HG02763 (cell line): ENCODE results near the gene FANCI.

Experiments used
- ATAC-seq: cut with Tn5 transposase; IDR thresholded peaks from one replicate; pipeline ENCODE4 v1.9.1; 2021; ENCODE audit warnings: mild to moderate bottlenecking, moderate library complexity; ENCODE audit not compliant: unreplicated experiment

The FANCI gene

GRCh38 chr15:89359471-89360293, 115.9 kb downstream of the FANCI start:
- ATAC-seq: no peak

- ATAC-seq: no peak
Observed at GRCh38 chr15:89360294-89360971, 116.7 kb downstream of the FANCI start.

- no peak for ATAC-seq
Observed at GRCh38 chr15:89361451-89362202, 117.8 kb downstream of the FANCI start.

- no peak for ATAC-seq
Observed at GRCh38 chr15:89362203-89363101, 118.7 kb downstream of the FANCI start.

GRCh38 chr15:89363133-89363532, 119.4 kb downstream of the FANCI start:
- ATAC-seq: no peak

GRCh38 chr15:89363770-89364169, 120.0 kb downstream of the FANCI start:
- no peak for ATAC-seq

- no peak for ATAC-seq
Observed at GRCh38 chr15:89364341-89364740, 120.6 kb downstream of the FANCI start.

GRCh38 chr15:89364741-89365450, 121.1 kb downstream of the FANCI start:
- no peak for ATAC-seq

GRCh38 chr15:89365462-89366065, 121.8 kb downstream of the FANCI start:
- ATAC-seq: no peak
